ENCODE results near the gene KLRG1.

KLRG1 gene

DNA sequence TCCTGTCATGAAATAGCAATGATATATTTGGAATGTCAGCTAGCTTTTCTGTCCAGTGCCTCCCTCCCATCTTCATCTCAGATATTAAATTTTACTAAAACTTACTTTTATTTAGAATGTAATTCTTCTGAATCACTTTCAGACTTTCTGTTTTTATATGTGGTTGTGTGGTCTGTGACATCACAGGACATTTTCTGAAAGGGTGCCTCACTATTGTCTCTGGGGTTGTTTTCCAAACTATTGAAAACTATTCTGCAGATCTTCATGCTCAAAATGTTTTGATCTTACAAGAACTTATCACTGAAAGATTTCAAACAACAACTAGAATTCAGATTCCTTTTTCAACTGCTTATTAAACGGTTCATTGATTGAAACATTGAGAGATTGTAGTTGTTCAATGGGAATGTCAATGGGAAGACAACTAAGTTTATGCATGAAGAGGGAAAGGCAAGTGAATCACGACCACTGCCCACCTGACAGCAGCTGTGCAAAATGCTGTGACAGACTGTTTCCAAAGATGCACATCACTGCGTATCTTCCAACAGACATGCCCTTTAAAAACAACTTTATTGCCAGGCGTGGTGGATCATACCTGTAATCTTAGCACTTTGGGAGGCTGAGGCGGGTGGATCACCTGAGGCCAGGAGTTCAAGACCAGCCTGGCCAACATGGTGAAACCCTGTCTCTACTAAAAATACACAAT is 51.3 kb downstream of the KLRG1 start:
- no peak for DNase-seq (ENCODE audit: low spot score)

DNA sequence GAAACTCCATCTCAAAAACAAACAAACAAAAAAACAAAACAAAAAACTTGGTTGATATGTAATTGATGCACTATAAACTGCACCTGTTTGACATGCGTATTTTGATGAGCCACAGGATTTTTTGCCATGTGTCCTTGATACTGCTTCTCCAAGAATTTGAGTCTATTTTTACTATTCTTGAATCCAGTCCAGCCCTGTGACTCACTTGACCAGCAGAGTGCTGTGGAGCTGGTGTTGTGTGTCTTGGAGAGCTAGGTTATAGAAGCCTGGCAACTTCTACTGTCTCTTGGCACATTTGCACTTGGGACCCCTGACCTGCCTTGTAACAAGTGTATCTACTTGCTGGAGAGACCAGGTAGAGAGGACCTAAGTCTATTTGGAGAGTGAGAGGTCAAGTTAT is 52.0 kb downstream of the KLRG1 start:
- no peak for DNase-seq (ENCODE audit: low spot score)

DNA sequence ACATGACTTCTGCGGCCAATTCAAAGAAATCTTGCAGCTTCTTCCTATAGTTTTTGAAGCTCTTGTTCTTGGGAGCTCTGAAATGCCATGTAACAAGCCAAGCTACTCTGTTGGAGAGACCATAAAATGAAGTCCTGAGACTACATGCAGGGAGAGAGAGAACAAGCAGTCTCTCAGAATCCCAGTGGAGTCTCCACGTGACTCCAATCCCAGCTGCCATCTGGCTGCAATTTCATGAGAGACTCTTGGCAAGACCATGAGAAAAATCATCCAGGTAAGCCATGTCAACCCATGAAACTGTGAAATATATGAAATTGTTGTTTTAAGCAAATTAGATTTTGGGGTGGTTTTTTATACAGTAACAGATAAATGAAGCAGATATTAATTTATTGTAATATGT is 54.4 kb downstream of the KLRG1 start:
- DNase-seq (ENCODE audit: low spot score), result no peak

DNA sequence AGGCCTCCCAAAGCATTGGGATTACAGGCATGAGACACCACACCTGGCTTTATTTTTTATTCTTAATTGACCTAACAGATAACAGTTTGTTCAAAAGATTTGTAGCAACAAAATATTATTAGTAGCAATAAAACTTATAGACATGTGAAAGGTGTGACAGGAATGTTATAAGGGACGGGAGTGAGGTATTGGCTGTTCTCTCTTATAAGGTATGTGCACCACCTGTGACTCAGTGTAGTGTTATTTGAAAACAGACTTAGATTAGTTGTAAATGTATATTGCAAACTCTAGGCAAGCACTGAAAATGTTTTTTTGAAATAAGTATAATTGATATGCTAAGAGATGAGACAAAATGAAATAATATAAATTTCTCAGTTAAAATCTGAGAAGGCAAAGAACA is 57.8 kb downstream of the KLRG1 start:
- DNase-seq (ENCODE audit: low spot score), result no peak

DNA sequence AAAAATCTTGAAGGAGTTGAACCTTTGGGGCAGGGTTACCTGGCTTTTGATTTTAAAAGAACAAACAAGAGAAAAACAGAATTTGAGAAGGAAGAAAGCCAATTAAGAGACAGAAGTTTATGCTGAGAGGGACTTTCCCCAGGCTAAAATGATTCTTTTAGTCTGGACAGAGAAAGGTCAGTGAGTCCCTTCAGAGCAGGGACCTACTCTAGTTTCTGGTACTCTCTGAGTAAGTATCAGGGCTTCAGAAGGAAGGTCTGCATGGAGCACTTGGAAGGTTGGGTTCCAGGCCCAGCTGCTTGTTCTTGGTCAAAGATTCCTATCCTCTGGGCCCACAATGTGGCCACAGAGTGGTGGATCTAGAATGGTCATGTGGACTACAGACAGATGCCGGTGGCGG is 59.6 kb downstream of the KLRG1 start:
- DNase-seq (ENCODE audit: low spot score), result no peak

DNA sequence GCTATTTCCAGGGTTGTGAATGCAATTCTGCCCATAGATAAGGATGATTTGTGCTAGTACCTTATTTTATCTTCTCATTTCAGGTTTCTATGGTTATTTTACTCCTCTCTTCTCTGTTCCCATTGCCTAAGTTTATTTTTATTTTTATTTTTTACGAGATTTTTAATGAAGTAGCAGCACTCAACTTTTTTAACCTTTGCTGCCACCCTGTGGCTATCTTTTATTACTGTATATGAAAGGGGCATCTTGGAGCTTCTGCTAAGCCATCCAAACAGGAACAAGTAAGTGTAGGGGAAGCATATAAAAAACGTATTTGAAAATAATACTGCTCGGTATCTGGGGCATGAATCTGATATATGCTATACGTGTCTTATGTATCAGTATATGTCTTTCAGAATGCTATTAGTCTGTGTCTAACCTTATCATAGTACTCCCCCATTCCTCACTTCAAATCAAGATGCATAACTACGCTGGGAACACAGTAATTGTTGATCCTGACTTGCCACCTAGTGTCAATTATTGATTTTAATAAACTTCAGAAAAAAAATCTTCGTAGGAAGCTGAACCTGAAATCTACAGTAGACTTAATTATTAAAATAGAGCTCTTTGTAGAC is 60.3 kb downstream of the KLRG1 start:
- peak; percentile 53 for DNase-seq (ENCODE audit: low spot score)

DNA sequence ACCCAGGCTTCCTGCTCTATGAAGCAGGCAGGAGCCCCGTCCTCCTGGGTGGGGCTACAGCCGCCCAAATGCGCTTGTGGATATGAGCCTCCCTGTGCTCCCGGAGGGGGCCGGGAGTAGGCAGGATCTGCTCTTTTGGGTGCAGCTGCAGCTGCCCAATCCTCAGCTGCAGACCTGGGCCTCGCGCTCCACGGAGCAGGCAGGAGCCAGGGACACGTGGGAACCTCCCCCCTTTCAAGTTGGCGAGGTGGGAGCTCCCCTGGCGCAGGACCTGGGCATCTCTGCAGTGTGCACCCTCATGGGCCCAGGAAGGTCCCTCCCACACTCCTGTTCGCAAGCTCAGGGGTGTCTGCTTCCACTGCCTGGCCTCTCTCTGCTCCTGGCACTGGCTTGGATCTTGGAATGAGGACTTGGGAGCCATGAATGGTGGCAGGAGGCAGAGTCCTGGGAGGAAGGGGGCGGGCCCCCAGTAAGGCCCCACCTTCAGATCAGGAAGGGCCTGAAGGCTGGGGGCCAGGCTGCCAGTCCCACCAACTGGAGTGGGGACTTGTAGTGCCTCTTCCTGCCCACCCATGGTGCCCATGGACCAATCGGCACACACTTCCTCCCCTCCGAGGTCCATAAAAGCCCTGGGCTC is 61.3 kb downstream of the KLRG1 start:
- DNase-seq (ENCODE audit: low spot score), result no peak

DNA sequence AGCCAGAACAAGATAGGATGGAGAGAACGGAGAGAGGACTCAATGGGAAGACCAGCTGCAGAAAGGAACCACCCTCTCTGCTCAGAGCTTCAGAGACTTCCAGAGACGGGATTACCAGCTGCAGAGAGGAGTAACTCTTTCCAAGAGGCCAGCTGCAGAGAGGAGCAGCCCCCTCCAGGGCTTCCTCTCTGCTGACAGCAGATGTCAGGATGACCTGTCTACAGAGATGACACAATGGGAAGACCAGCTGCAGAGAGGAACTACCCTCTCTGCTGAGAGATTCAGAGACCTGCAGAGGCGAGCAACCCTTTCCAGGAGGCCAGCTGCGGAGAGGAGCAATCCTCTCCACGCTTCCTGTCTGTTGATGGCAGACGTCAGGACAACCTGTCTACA is 61.8 kb downstream of the KLRG1 start:
- DNase-seq (ENCODE audit: low spot score), result no peak

DNA sequence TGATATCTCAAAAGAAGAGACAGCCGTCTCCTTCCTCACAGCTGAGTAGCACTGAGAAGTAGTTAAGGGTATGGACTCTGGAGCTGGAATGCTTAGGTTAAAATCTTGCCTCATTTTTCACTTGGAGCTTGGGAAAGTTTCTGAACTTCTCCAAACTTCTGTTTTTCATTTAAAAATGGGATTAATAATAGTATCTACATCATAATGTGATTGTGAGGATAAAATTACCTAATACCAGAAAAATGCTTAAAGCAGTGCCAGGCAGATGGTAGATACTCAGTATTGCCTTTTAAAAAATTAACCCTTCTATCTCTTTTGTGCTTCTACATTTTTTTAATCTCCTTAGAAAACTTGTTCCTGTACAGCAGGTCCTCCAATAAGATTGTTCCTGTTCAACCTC is 63.3 kb downstream of the KLRG1 start:
- no peak for DNase-seq (ENCODE audit: low spot score)
